HepG2 (cell line): Measurements from ENCODE around the gene C22orf15. TPM values are rescaled to one million over a fixed set of nuclear protein-coding genes. Genes with fewer than 3 reads are reported as not detected.

Experiments used
- MZF1 ChIP-seq: sonication (generic); formaldehyde crosslinking; IDR thresholded peaks from 2 replicates; pipeline ENCODE4 v1.8.1; 2023; ENCODE audit warnings: mild to moderate bottlenecking, missing genetic modification reagents, borderline replicate concordance
- NFE2 ChIP-seq: sonication (generic); formaldehyde crosslinking; IDR thresholded peaks from 2 replicates; pipeline ENCODE4 v1.4.0; 2020; ENCODE audit warnings: missing genetic modification reagents
- SP2 ChIP-seq: sonication (generic); formaldehyde crosslinking; IDR thresholded peaks from 2 replicates; pipeline ENCODE4 v1.5.1; 2020; ENCODE audit warnings: mild to moderate bottlenecking, missing genetic modification reagents
- TEAD2 ChIP-seq: sonication (generic); formaldehyde crosslinking; IDR thresholded peaks from 2 replicates; pipeline ENCODE4 v1.9.0; 2021; ENCODE audit warnings: missing genetic modification reagents
- TFDP2 ChIP-seq: sonication (generic); formaldehyde crosslinking; IDR thresholded peaks from 2 replicates; pipeline ENCODE4 v1.4.0; 2020; ENCODE audit warnings: missing genetic modification reagents
- ZFP82 ChIP-seq: sonication (generic); formaldehyde crosslinking; IDR thresholded peaks from 2 replicates; pipeline ENCODE4 v1.5.1; 2020; ENCODE audit warnings: mild to moderate bottlenecking, missing genetic modification reagents, borderline replicate concordance
- ZNF232 ChIP-seq: sonication (generic); formaldehyde crosslinking; IDR thresholded peaks from 2 replicates; pipeline ENCODE4 v1.4.0; 2020; ENCODE audit warnings: missing genetic modification reagents, borderline replicate concordance
- ZNF44 ChIP-seq: sonication (generic); formaldehyde crosslinking; IDR thresholded peaks from 2 replicates; pipeline ENCODE4 v1.5.1; 2020; ENCODE audit warnings: mild to moderate bottlenecking, missing genetic modification reagents
- ZNF501 ChIP-seq: sonication (generic); formaldehyde crosslinking; IDR thresholded peaks from 2 replicates; pipeline ENCODE4 v1.5.1; 2020; ENCODE audit warnings: mild to moderate bottlenecking, moderate library complexity, missing genetic modification reagents
- polyA plus RNA-seq, 8 experiments: library from polyadenylated mRNA; depleted of rRNA in 3 of 8; stranded (reverse) in 7 of 8; unstranded in 1 of 8; fragments of >200 nt; fragmentation: Illumina TruSeq in 4 of 8; extraction: Trizol in 4 of 8; gene quantifications; 2 replicates each; pipeline versions ENCODE4 v1.2.1 to v1.2.3, GENCODE V29; 2011 to 2016; ENCODE audit warnings: low read depth in 4 of 8, missing spikeins in 1 of 8, mixed read lengths in 1 of 8; ENCODE audit not compliant: insufficient read depth in 1 of 8
- total RNA-seq, 5 experiments: library from RNA; depleted of rRNA; stranded (reverse); fragments of >200 nt; fragmentation: Illumina TruSeq; extraction: Trizol; gene quantifications; 2 replicates each; pipeline ENCODE4 v1.2.3, GENCODE V29; 2016; ENCODE audit warnings: low read depth in 1 of 5
- TF ChIP-seq, protein P1 (sequence below): sonication (generic); formaldehyde crosslinking; IDR thresholded peaks from 2 replicates; pipeline ENCODE4 v1.4.0; 2020; ENCODE audit warnings: mild to moderate bottlenecking, missing genetic modification reagents
- TF ChIP-seq, protein P2 (sequence below): sonication (generic); formaldehyde crosslinking; conservative IDR thresholded peaks from 2 replicates; pipeline ENCODE4 v1.8.0; 2022; ENCODE audit warnings: low read depth, missing genetic modification reagents
- TF ChIP-seq, protein P3 (sequence below): sonication (generic); formaldehyde crosslinking; IDR thresholded peaks from 2 replicates; pipeline ENCODE4 v1.5.0; 2020; ENCODE audit warnings: missing genetic modification reagents
- TF ChIP-seq, protein P4 (sequence below): sonication (generic); formaldehyde crosslinking; conservative IDR thresholded peaks from 2 replicates; pipeline ENCODE4 v1.4.0; 2020; ENCODE audit warnings: missing genetic modification reagents

Gene C22orf15
- total and polyA plus RNA-seq, 2 of the 13 experiments (the other 11 are each of a cell fraction or from before 2014, with no cell fraction given), result not detected

GRCh38 chr22:23767673-23768548, 5.1 kb downstream of the C22orf15 start, which contains the start of gene CHCHD10 (continued):
- TF ChIP-seq, protein P1, sequence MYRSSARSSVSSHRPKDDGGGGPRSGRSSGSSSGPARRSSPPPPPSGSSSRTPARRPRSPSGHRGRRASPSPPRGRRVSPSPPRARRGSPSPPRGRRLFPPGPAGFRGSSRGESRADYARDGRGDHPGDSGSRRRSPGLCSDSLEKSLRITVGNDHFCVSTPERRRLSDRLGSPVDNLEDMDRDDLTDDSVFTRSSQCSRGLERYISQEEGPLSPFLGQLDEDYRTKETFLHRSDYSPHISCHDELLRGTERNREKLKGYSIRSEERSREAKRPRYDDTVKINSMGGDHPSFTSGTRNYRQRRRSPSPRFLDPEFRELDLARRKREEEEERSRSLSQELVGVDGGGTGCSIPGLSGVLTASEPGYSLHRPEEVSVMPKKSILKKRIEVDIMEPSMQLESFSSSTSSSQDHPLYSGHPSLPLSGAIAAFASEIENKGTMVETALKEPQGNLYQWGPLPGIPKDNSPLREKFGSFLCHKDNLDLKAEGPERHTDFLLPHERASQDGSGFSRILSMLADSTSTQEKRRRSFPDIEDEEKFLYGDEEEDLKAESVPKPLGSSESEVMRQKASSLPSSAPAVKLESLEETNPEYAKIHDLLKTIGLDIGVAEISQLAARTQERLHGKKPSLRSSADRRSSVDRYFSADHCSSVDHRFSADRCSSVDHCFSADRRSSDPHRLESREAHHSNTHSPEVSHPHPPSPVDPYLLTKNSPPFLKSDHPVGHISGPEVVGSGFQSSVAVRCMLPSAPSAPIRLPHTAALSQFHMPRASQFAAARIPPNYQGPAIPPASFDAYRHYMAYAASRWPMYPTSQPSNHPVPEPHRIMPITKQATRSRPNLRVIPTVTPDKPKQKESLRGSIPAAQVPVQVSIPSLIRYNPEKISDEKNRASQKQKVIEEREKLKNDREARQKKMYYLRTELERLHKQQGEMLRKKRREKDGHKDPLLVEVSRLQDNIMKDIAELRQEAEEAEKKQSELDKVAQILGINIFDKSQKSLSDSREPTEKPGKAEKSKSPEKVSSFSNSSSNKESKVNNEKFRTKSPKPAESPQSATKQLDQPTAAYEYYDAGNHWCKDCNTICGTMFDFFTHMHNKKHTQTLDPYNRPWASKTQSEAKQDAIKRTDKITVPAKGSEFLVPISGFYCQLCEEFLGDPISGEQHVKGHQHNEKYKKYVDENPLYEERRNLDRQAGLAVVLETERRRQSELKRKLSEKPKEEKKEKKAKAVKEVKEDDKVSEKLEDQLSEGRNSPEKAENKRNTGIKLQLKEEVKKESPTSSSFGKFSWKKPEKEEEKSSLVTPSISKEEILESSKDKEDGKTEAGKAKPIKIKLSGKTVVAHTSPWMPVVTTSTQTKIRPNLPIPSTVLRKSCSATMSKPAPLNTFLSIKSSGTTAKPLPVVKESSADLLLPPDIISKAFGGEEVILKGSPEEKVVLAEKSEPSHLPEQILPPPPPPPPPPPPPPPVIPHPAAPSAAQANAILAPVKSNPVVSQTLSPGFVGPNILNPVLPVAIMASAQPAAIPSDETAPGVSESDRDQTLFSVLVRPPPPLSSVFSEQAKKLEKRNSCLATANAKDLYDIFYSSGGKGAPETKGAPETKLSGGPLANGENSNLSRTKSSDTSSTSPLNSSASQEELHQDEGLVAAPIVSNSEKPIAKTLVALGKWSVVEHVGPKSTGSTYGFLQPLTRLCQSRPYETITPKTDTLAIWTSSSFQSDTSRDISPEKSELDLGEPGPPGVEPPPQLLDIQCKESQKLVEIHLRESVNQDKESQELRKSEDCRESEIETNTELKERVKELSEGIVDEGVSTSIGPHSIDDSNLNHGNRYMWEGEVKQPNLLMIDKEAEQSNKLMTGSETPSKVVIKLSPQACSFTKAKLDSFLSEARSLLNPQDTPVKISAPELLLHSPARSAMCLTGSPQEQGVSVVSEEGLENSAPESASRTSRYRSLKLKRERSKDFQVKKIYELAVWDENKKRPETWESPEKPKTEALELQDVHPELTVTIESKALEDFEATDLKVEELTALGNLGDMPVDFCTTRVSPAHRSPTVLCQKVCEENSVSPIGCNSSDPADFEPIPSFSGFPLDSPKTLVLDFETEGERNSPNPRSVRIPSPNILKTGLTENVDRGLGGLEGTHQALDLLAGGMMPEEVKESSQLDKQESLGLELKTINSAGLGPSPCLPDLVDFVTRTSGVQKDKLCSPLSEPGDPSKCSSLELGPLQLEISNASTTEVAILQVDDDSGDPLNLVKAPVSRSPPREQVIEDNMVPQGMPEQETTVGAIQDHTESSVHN (CRISPR knock-in tag), result no peak
- TF ChIP-seq SP2 (CRISPR knock-in tag) (peak; percentile 2; the same call in 1 of the 2 replicates), ZNF44 (CRISPR knock-in tag) (no peak), MZF1 (no peak), NFE2 (CRISPR knock-in tag) (no peak), TEAD2 (CRISPR knock-in tag) (no peak), ZNF501 (peak; percentile 59; the same call in 1 of the 2 replicates), ZFP82 (CRISPR knock-in tag) (peak; percentile 94), ZNF232 (0 out of 2 replicates have a peak, but pooled peaks have one; percentile 75), TFDP2 (CRISPR knock-in tag) (peak; percentile 29; the same call in 1 of the 2 replicates)
- TF ChIP-seq, protein P2, sequence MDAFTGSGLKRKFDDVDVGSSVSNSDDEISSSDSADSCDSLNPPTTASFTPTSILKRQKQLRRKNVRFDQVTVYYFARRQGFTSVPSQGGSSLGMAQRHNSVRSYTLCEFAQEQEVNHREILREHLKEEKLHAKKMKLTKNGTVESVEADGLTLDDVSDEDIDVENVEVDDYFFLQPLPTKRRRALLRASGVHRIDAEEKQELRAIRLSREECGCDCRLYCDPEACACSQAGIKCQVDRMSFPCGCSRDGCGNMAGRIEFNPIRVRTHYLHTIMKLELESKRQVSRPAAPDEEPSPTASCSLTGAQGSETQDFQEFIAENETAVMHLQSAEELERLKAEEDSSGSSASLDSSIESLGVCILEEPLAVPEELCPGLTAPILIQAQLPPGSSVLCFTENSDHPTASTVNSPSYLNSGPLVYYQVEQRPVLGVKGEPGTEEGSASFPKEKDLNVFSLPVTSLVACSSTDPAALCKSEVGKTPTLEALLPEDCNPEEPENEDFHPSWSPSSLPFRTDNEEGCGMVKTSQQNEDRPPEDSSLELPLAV (CRISPR knock-in tag), result no peak
- TF ChIP-seq, protein P3, sequence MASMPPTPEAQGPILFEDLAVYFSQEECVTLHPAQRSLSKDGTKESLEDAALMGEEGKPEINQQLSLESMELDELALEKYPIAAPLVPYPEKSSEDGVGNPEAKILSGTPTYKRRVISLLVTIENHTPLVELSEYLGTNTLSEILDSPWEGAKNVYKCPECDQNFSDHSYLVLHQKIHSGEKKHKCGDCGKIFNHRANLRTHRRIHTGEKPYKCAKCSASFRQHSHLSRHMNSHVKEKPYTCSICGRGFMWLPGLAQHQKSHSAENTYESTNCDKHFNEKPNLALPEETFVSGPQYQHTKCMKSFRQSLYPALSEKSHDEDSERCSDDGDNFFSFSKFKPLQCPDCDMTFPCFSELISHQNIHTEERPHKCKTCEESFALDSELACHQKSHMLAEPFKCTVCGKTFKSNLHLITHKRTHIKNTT (CRISPR knock-in tag), result no peak
- TF ChIP-seq, protein P4, sequence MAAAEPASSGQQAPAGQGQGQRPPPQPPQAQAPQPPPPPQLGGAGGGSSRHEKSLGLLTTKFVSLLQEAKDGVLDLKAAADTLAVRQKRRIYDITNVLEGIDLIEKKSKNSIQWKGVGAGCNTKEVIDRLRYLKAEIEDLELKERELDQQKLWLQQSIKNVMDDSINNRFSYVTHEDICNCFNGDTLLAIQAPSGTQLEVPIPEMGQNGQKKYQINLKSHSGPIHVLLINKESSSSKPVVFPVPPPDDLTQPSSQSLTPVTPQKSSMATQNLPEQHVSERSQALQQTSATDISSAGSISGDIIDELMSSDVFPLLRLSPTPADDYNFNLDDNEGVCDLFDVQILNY, result 0 out of 2 replicates have a peak, but pooled peaks have one; percentile 3
